Subcutaneous abdominal adipose tissue (tissue), 5 donors: ENCODE data around the gene LGALS1.

Experiments
- H3K27ac ChIP-seq: one replicate; pipeline ENCODE4 v1.7.0; 2013; ENCODE audit warnings: low read depth, mild to moderate bottlenecking, inconsistent platforms, low read length, moderate library complexity
- H3K27me3 ChIP-seq, 5 donors: one replicate each; pipeline ENCODE4 v1.7.0; 2013; ENCODE audit warnings: low read length in 5 of 5, inconsistent platforms in 1 of 5; ENCODE audit not compliant: control insufficient read depth in 5 of 5, insufficient read depth in 4 of 5
- H3K36me3 ChIP-seq, 5 donors: one replicate each; pipeline ENCODE4 v1.7.0; 2013; ENCODE audit warnings: low read length in 5 of 5; ENCODE audit not compliant: control insufficient read depth in 5 of 5, insufficient read depth in 5 of 5
- H3K4me1 ChIP-seq, 5 donors: one replicate each; pipeline ENCODE4 v1.7.0; 2013; ENCODE audit warnings: low read length in 5 of 5, mild to moderate bottlenecking in 3 of 5, moderate library complexity in 1 of 5; ENCODE audit not compliant: control insufficient read depth in 5 of 5, insufficient read depth in 5 of 5
- H3K4me3 ChIP-seq, 5 donors: one replicate each; pipeline ENCODE4 v1.7.0; 2013; ENCODE audit warnings: low read length in 5 of 5, low read depth in 1 of 5
- H3K9ac ChIP-seq, 5 donors: one replicate each; pipeline ENCODE4 v1.7.0; 2013; ENCODE audit warnings: low read length in 5 of 5, mild to moderate bottlenecking in 4 of 5, moderate library complexity in 3 of 5
- H3K9me3 ChIP-seq, 5 donors: one replicate each; pipeline ENCODE4 v1.7.0; 2013; ENCODE audit warnings: low read length in 5 of 5; ENCODE audit not compliant: control insufficient read depth in 5 of 5
- donor health status: healthy.
- donor health status: healthy.
- donor health status: healthy.
- donor health status: healthy.
- donor health status: healthy.

Gene LGALS1

GRCh38 chr22:37631448-37632173 is 43.8 kb upstream of the LGALS1 start:
- Histone ChIP-seq H3K27me3 (no peaks in the 10 kb centered on the region), H3K27ac (no peak overlapping the region), H3K4me1 (peaks cover 10 to 65% (median 56%) of the 10 kb centered on the region in 5 donors), H3K4me3 (peak overlapping the region in 1 of 5 donors; percentile 2), H3K36me3 (peaks cover 0 to 45% (median 41%) of the 10 kb centered on the region in 5 donors), H3K9me3 (no peaks in the 10 kb centered on the region), H3K9ac (peak overlapping the region in 1 of 5 donors; percentile 21)

DNA sequence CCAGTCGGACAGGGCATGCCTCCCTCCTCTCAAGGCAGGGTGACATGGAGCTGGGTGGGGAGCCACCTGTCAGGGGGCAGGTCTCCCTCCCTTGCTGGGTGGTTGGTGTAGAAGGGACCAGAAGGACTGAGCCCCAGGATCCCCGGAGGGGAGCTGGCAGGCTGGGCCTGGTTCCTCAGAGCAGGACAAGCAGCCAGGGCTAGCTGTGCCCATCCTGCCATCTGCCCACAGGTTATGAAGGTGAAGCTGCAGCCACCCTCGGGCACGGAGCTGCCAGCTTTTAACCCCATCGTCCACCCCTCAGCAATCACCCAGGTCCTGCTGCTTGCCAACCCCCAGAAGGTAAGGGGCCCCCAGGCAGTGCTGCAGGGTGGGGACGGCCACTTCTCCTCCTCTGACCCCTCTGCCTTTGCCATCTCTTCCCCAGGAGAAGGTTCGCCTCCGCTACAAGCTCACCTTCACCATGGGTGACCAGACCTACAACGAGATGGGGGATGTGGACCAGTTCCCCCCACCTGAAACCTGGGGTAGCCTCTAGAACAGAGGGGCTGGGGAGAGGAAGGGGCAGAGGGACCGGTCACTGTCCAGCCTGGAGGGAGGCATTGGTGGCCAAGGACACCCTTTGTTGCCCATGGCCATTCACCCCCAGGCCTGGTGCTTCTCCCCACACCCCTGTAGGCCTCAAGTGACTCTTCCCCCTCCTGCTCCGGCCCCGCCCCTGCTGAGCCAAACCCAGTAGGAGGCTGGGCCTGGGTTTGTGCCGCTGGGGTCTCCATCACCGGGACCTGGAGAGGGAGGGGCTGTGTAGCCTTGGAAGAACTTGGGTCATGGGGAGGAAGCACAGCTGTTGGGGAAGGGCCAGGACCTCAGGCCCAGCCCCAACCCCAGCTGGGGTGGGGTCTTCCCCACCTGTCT is 43.0 kb upstream of the LGALS1 start:
- Histone ChIP-seq H3K27me3 (no peaks in the 10 kb centered on the region), H3K27ac (peak overlapping the region; percentile 80), H3K36me3 (peaks cover 0 to 45% (median 41%) of the 10 kb centered on the region in 5 donors), H3K9ac (peak overlapping the region in 2 of 5 donors; percentile 48 to 56), H3K4me1 (peaks cover 10 to 65% (median 56%) of the 10 kb centered on the region in 5 donors), H3K9me3 (no peaks in the 10 kb centered on the region), H3K4me3 (peak overlapping the region in 1 of 5 donors; percentile 2)

GRCh38 chr22:37633089-37633624 is 42.3 kb upstream of the LGALS1 start:
- peaks cover 0 to 41% (median 39%) of the 10 kb centered on the region in 5 donors for H3K36me3 ChIP-seq
- peaks cover 10 to 62% (median 50%) of the 10 kb centered on the region in 5 donors for H3K4me1 ChIP-seq
- peaks cover 0 to under 1% (median 0%) of the 10 kb centered on the region in 5 donors for H3K27me3 ChIP-seq
- H3K27ac ChIP-seq = peak overlapping the region; percentile 80
- peak overlapping the region in 2 of 5 donors; percentile 48 to 56 for H3K9ac ChIP-seq
- no peaks in the 10 kb centered on the region for H3K9me3 ChIP-seq
- peak overlapping the region in 1 of 5 donors; percentile 6 for H3K4me3 ChIP-seq

DNA sequence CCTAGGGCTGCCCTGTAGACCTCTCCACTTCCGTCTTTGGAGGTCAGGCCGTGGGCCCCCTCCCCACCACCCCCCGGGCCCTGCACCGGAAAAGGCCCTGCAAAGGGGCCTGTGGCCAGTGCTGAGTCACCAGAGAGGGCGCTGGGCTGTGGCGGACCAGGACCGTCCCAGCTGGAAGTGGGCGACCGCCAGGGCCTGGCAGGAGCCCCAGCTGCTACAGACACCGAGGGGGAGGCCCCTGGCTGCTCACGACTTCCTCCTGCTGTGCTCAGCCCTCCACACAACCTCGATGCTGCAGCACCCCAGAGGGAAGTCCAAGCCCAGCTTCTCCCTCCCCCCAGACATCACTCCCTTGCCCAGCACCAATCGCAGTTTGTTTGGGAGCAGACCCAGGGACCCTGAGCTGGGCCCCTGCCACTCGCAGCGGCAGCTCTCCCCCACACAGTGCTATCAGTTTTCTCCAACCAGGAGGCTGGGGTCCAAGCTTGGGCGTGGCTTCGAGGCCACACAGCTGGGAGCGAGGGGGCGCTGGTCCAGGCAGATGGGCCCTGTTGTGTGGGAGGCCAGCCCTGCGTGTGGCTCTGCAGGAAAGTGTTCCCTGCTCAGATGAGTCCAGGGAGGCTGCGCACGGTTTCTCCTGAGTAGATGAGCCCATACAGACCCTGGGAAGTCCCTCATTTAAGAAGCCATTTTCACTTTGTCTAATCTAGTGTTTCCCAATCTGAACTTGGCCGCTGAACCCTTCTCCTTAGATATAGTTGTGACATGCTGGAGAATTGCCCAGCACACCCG is 41.6 kb upstream of the LGALS1 start:
- Histone ChIP-seq H3K36me3 (peaks cover 0 to 36% (median 35%) of the 10 kb centered on the region in 5 donors), H3K4me3 (peak overlapping the region; percentile 1 to 51 (median 28)), H3K27ac (peak overlapping the region; percentile 80), H3K27me3 (peaks cover 0 to 6% (median 0%) of the 10 kb centered on the region in 5 donors), H3K9ac (peak overlapping the region in 3 of 5 donors; percentile 12 to 56 (median 54)), H3K4me1 (peaks cover 10 to 64% (median 57%) of the 10 kb centered on the region in 5 donors), H3K9me3 (no peaks in the 10 kb centered on the region)

- Histone ChIP-seq H3K4me3 (peak overlapping the region; percentile 1 to 51 (median 28)), H3K9me3 (no peaks in the 10 kb centered on the region), H3K27me3 (peaks cover 0 to 11% (median 0%) of the 10 kb centered on the region in 5 donors), H3K4me1 (peaks cover 10 to 69% (median 61%) of the 10 kb centered on the region in 5 donors), H3K9ac (peak overlapping the region in 3 of 5 donors; percentile 12 to 56 (median 54)), H3K27ac (peak overlapping the region; percentile 80), H3K36me3 (peaks cover 0 to 29% (median 28%) of the 10 kb centered on the region in 5 donors)
Observed at GRCh38 chr22:37634417-37634924, 41.0 kb upstream of the LGALS1 start.

DNA sequence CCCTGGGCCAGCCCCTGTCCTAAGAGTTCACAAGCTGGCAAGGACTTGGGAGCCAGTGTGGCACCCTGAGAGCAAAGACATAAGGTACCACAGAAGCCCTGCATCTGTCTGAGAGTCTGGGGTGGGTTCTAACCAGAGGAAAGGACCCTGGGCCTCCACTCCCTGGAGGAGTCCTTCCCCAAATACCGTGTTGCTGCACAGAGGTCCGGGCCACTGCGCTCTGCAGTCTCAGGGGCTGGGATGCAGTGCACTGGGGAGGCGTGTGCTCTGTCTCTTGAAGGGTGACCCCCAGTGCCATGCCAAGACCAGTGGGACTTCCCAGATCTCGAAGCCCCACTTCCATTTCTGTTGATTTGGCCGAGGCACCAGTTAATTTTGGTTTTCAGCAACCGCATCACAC is 40.3 kb upstream of the LGALS1 start:
- Histone ChIP-seq H3K4me1 (peaks cover 10 to 72% (median 64%) of the 10 kb centered on the region in 5 donors), H3K9ac (peak overlapping the region in 1 of 5 donors; percentile 16), H3K27ac (no peak overlapping the region), H3K9me3 (no peaks in the 10 kb centered on the region), H3K27me3 (peaks cover 0 to 14% (median 0%) of the 10 kb centered on the region in 5 donors), H3K4me3 (no peak overlapping the region), H3K36me3 (peaks cover 0 to 23% (median 22%) of the 10 kb centered on the region in 5 donors)

GRCh38 chr22:37636186-37636948 is 39.1 kb upstream of the LGALS1 start:
- peaks cover 0 to 13% (median 10%) of the 10 kb centered on the region in 5 donors for H3K36me3 ChIP-seq
- H3K27ac ChIP-seq = no peak overlapping the region
- H3K4me1 ChIP-seq = peaks cover 10 to 80% (median 67%) of the 10 kb centered on the region in 5 donors
- no peak overlapping the region for H3K4me3 ChIP-seq
- H3K9me3 ChIP-seq = no peaks in the 10 kb centered on the region
- H3K27me3 ChIP-seq = peaks cover 0 to 19% (median 0%) of the 10 kb centered on the region in 5 donors
- no peak overlapping the region for H3K9ac ChIP-seq

GRCh38 chr22:37636949-37637273 is 38.5 kb upstream of the LGALS1 start:
- Histone ChIP-seq H3K9ac (no peak overlapping the region), H3K27ac (no peak overlapping the region), H3K36me3 (peaks cover 0 to 7% (median 4%) of the 10 kb centered on the region in 5 donors), H3K27me3 (peaks cover 0 to 22% (median 0%) of the 10 kb centered on the region in 5 donors), H3K9me3 (no peaks in the 10 kb centered on the region), H3K4me1 (peaks cover 10 to 78% (median 66%) of the 10 kb centered on the region in 5 donors), H3K4me3 (no peak overlapping the region)
